Measurements from ENCODE around the gene STARD3NL.

DNA sequence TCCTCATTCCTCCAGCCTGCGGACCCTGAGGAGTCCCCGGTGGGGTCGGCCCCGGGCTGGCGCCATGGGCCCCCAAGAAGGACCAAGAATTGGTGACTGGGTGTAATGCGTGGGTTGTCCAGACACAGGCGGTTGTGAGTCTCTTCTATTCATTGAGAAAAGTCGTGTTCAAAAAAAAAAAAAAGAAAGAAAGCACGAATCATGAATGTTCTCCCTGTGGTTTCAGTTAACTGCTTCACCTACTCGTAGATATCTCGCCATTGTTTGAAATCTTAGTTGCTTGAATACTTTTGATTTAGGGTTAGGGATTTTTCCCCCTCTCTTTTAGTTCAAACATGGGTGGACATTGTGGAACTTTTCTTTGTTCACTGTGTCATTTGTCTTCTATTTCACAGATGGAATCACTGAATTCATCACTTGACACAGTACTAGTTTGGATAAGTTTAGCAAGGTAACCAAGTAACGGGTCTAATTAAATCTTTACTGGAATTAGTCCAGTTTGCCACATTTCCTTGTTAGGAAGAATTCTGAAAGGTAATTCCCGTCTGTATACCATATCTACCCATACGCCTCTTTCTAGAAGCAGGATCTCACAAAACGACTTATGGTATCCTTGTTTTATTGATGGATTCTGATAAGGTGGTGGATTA lies 775 bp downstream of the STARD3NL start:
- TF ChIP-seq, protein P1, sequence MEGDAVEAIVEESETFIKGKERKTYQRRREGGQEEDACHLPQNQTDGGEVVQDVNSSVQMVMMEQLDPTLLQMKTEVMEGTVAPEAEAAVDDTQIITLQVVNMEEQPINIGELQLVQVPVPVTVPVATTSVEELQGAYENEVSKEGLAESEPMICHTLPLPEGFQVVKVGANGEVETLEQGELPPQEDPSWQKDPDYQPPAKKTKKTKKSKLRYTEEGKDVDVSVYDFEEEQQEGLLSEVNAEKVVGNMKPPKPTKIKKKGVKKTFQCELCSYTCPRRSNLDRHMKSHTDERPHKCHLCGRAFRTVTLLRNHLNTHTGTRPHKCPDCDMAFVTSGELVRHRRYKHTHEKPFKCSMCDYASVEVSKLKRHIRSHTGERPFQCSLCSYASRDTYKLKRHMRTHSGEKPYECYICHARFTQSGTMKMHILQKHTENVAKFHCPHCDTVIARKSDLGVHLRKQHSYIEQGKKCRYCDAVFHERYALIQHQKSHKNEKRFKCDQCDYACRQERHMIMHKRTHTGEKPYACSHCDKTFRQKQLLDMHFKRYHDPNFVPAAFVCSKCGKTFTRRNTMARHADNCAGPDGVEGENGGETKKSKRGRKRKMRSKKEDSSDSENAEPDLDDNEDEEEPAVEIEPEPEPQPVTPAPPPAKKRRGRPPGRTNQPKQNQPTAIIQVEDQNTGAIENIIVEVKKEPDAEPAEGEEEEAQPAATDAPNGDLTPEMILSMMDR (IDR thresholded peaks at IDR 0.05), result no peak
- no peak for TF ChIP-seq POLR2A (IDR thresholded peaks at IDR 0.05)
